ENCODE results near the gene APBB1IP. TPM values are rescaled to one million over a fixed set of nuclear protein-coding genes. Genes with fewer than 3 reads are reported as not detected.

Gene APBB1IP
- total and polyA plus RNA-seq, 2 donors (not counting 3 experiments of a cell fraction or from before 2014, with no cell fraction given), result not detected

GRCh38 chr10:26472492-26472778, 34.3 kb downstream of the APBB1IP start:
- no peaks in the 10 kb centered on the region for H3K4me1 ChIP-seq (ENCODE audit: control insufficient read depth, extremely low read depth, insufficient read depth, low read length)
- no peaks in the 10 kb centered on the region for H3K9me1 ChIP-seq (replicated peaks; ENCODE audit: control insufficient read depth, extremely low read depth, insufficient read depth, low read length)
- BruUV-seq (replicated peaks), result no TSS peak
- TF ChIP-seq POLR2A (IDR thresholded peaks at IDR 0.05; ENCODE audit: low read depth, low read length), result no peak
- TF ChIP-seq GATA2 (IDR thresholded peaks at IDR 0.05; ENCODE audit: insufficient read depth, insufficient read length, low read depth, low read length), result no peak
- TF ChIP-seq JUN (IDR thresholded peaks at IDR 0.05; ENCODE audit: borderline replicate concordance, insufficient read depth, insufficient read length, low read depth), result no peak
- no peak for TF ChIP-seq MAX (IDR thresholded peaks at IDR 0.05; ENCODE audit: insufficient read depth, insufficient read length)
- no peak for TF ChIP-seq EZH2 (IDR thresholded peaks at IDR 0.05; ENCODE audit: borderline replicate concordance, low read depth, low read length, severe bottlenecking)
- no peak for TF ChIP-seq MYC (IDR thresholded peaks at IDR 0.05; ENCODE audit: low read depth, low read length)
- TF ChIP-seq POLR2AphosphoS5 (IDR thresholded peaks at IDR 0.05; ENCODE audit: insufficient read depth, low read depth, low read length), result no peak
- no peak for TF ChIP-seq CTCF (IDR thresholded peaks at IDR 0.05; ENCODE audit: extremely low read depth in 1 of 2, insufficient read depth in 1 of 2, low read depth in 1 of 2, low read length in 2 of 2)
- TF ChIP-seq FOS (IDR thresholded peaks at IDR 0.05; ENCODE audit: borderline replicate concordance, insufficient read depth, low read length), result no peak
- no peaks in the 10 kb centered on the region for H3K36me3 ChIP-seq (ENCODE audit: control insufficient read depth in 2 of 2, extremely low read depth in 1 of 2, insufficient read depth in 2 of 2, low read length in 2 of 2)
- no peak overlapping the region for H3K27ac ChIP-seq (ENCODE audit: insufficient read depth, low read depth, low read length)
- dilution Hi-C loops (cut with MboI; ENCODE audit: extremely low pct_ligation_motif_present, low sequenced_read_pairs), result no loop called here
- H2AFZ ChIP-seq (ENCODE audit: low read depth, low read length), result no peak overlapping the region
- no peak for FAIRE-seq
- no peak for DNase-seq (ENCODE audit: low read depth, low spot score)
- no peak overlapping the region for H3K4me3 ChIP-seq (replicated peaks in 1 of 3; ENCODE audit: insufficient read depth in 1 of 3, low read depth in 1 of 3, low read length in 3 of 3)
- intact Hi-C loops (cut with micrococcal nuclease), result no loop called here
- H3K79me2 ChIP-seq (ENCODE audit: control insufficient read depth, insufficient read depth, low read length), result no peaks in the 10 kb centered on the region
- H3K9ac ChIP-seq (replicated peaks; ENCODE audit: extremely low read depth, insufficient read depth, low read length), result no peak overlapping the region
- no peaks in the 10 kb centered on the region for H4K20me1 ChIP-seq (replicated peaks; ENCODE audit: control insufficient read depth, extremely low read depth, insufficient read depth, low read length)
- H3K9me3 ChIP-seq (replicated peaks; ENCODE audit: control insufficient read depth, insufficient read depth, low read length), result peaks cover 5% of the 10 kb centered on the region
- POLR2A ChIA-PET, result no interaction called here
- H3K4me2 ChIP-seq (ENCODE audit: insufficient read depth, low read length), result no peak overlapping the region
- CTCF ChIA-PET, result no interaction called here
- H3K27me3 ChIP-seq (ENCODE audit: control insufficient read depth in 2 of 2, insufficient read depth in 2 of 2, low read length in 2 of 2), result no peaks in the 10 kb centered on the region
